Measurements from ENCODE around the gene SS18.

Gene SS18

GRCh38 chr18:26091047-26091630 is 726 bp upstream of the SS18 start:
- no peak for TF ChIP-seq CTCF (IDR thresholded peaks at IDR 0.05)
- H3K27ac Mint-ChIP-seq, result peak overlapping the region; percentile 99
- peaks cover under 1% of the 10 kb centered on the region for H3K9me3 Mint-ChIP-seq
- H3K27me3 Mint-ChIP-seq (ENCODE audit: low read depth, poor library complexity), result peaks cover 3% of the 10 kb centered on the region
- H3K36me3 Mint-ChIP-seq (ENCODE audit: low read depth), result peaks cover 9% of the 10 kb centered on the region
- no peak for DNase-seq
- peak overlapping the region; percentile 97 for H3K4me3 Mint-ChIP-seq
- H3K4me1 Mint-ChIP-seq, result peaks cover 33% of the 10 kb centered on the region

GRCh38 chr18:26089293-26090129 is 902 bp downstream of the SS18 start:
- Mint-ChIP-seq H3K36me3 (ENCODE audit: low read depth) (peaks cover 25% of the 10 kb centered on the region), H3K9me3 (no peaks in the 10 kb centered on the region), H3K27me3 (ENCODE audit: low read depth, poor library complexity) (peaks cover 3% of the 10 kb centered on the region), H3K4me1 (peaks cover 33% of the 10 kb centered on the region), H3K4me3 (peak overlapping the region; percentile 97), H3K27ac (peak overlapping the region; percentile 96)
- TF ChIP-seq CTCF (IDR thresholded peaks at IDR 0.05), result no peak
- DNase-seq, result peak; percentile 82

- peak overlapping the region; percentile 97 for H3K4me3 Mint-ChIP-seq
- DNase-seq, result no peak
- H3K9me3 Mint-ChIP-seq, result no peaks in the 10 kb centered on the region
- peaks cover 35% of the 10 kb centered on the region for H3K36me3 Mint-ChIP-seq (ENCODE audit: low read depth)
- H3K27me3 Mint-ChIP-seq (ENCODE audit: low read depth, poor library complexity), result peaks cover 3% of the 10 kb centered on the region
- H3K27ac Mint-ChIP-seq, result no peak overlapping the region
- peaks cover 33% of the 10 kb centered on the region for H3K4me1 Mint-ChIP-seq
- no peak for TF ChIP-seq CTCF (IDR thresholded peaks at IDR 0.05)
Observed at GRCh38 chr18:26088487-26088886, 1.9 kb downstream of the SS18 start.

- H3K27ac Mint-ChIP-seq, result no peak overlapping the region
- no peak for TF ChIP-seq CTCF (IDR thresholded peaks at IDR 0.05)
- H3K27me3 Mint-ChIP-seq (ENCODE audit: low read depth, poor library complexity), result peaks cover 3% of the 10 kb centered on the region
- no peaks in the 10 kb centered on the region for H3K9me3 Mint-ChIP-seq
- peak overlapping the region; percentile 97 for H3K4me3 Mint-ChIP-seq
- no peak for DNase-seq
- peaks cover 33% of the 10 kb centered on the region for H3K4me1 Mint-ChIP-seq
- H3K36me3 Mint-ChIP-seq (ENCODE audit: low read depth), result peaks cover 50% of the 10 kb centered on the region
Observed at GRCh38 chr18:26086959-26087358, 3.5 kb downstream of the SS18 start.

GRCh38 chr18:26085056-26085455 is 5.4 kb downstream of the SS18 start:
- no peaks in the 10 kb centered on the region for H3K9me3 Mint-ChIP-seq
- H3K36me3 Mint-ChIP-seq (ENCODE audit: low read depth), result peaks cover 68% of the 10 kb centered on the region

More at GRCh38 chr18:26085056-26085455, 5.4 kb downstream of the SS18 start:
- no peak for DNase-seq
- Mint-ChIP-seq H3K27ac (no peak overlapping the region), H3K4me3 (no peak overlapping the region), H3K4me1 (peaks cover 26% of the 10 kb centered on the region), H3K27me3 (ENCODE audit: low read depth, poor library complexity) (no peaks in the 10 kb centered on the region)
- no peak for TF ChIP-seq CTCF (IDR thresholded peaks at IDR 0.05)

Measured in nephron progenitor cell (in vitro differentiated cells).